Measurements from ENCODE around the gene EPHX1.
"Not testable (repeated sequence)": the region's sequence is repeated elsewhere in the genome, so short reads cannot be mapped to it uniquely, and the experiment has no call there.

The EPHX1 gene

DNA sequence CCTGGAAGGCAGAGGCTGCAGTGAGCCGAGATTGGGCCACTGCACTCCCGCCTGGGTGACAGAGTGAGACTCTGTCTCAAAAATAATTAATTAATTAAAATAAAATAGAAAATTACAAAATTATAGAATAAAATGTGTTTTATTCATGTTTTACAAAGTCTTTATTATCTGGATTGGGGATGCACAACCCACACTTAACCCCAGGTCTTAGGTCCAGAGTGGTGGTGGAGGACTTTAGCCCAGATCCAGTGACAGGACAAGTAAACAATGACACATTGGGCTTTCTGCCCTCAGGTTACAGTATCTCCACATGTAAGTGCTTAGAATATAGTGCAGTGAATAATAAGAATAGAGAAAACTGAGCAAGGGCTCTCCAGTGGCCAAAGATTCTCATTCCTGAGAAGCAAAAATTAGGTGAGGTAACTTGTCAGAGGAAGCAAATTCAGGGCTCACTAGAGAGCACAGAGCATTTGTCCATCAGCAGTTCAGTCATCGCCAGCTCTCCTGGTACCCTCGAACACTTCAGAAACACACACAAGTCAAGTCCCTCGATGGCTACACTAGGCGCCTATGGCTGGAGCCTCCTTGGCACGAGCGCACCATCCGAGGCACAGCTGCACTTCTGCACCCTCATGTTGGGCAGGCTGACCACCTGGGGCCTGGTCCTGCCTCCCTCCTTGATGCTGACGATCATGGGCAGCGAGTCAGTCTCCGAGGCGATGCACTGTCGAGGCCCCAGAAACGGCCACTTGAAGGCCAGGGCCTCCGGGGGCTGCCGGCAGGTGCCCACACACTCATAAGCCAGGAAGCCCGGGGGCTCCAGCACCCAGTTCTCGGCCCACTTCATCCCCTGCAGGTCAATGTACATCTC lies 76.5 kb downstream of the EPHX1 start:
- TF ChIP-seq, protein P1, sequence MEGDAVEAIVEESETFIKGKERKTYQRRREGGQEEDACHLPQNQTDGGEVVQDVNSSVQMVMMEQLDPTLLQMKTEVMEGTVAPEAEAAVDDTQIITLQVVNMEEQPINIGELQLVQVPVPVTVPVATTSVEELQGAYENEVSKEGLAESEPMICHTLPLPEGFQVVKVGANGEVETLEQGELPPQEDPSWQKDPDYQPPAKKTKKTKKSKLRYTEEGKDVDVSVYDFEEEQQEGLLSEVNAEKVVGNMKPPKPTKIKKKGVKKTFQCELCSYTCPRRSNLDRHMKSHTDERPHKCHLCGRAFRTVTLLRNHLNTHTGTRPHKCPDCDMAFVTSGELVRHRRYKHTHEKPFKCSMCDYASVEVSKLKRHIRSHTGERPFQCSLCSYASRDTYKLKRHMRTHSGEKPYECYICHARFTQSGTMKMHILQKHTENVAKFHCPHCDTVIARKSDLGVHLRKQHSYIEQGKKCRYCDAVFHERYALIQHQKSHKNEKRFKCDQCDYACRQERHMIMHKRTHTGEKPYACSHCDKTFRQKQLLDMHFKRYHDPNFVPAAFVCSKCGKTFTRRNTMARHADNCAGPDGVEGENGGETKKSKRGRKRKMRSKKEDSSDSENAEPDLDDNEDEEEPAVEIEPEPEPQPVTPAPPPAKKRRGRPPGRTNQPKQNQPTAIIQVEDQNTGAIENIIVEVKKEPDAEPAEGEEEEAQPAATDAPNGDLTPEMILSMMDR (IDR thresholded peaks at IDR 0.05), result no peak
- no peak for TF ChIP-seq ZFX (IDR thresholded peaks at IDR 0.05; ENCODE audit: borderline replicate concordance)
- no peak overlapping the region for H3K27ac ChIP-seq

DNA sequence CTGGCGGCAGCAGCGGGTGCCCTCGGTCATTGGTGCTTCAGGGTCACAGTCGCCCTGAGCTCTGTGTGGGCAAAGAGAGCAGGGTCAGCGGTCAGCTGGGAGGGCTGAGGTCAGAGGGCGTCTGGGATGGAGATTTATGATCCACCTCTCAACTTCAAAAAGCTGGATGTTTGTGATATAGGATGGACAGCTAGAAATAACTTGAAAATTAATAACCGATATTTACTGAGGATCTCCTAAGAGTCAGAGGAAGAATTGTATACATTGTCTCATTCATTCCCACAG lies 77.0 kb downstream of the EPHX1 start:
- TF ChIP-seq, protein P1 (IDR thresholded peaks at IDR 0.05), result no peak
- TF ChIP-seq ZFX (IDR thresholded peaks at IDR 0.05; ENCODE audit: borderline replicate concordance), result no peak

DNA sequence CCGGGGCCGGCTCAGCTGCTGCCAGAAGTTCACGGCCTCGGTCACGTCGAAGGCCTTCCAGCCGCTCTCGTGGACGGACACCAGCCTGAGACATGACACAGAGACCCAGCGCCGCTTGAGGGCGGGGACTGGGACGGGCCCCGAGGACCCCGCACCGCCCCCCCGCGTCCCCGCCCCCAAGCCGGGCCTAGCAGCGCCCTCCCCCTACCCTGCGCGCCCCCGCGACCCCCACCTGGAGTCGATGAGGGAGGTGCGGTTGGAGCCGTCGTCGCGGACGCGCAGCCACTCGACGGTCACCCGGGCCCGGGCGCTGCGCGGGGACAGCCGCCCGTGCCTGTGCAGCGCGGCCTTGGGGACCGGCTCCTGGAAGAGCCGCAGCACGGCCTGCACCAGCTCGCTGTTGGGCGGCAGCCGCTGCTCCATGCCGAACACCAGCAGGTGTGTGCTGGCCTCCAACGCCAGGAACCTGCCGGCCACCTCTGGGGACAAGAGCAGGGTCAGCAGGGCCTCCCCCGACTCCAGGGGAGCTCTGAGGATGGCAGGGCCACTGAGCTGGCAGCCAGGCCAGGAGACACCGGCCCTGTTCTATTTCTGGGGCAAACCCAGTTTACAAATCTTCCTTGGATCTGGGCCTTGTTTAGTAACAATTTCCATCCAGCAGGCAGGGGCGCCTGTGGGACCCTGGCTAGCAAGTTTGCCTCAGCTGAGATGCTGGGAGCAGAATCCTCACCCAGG lies 77.8 kb downstream of the EPHX1 start:
- H3K27ac ChIP-seq, result not testable (repeated sequence)

More for the DNA sequence above, 77.0 kb downstream of the EPHX1 start:
- H3K27ac ChIP-seq, result no peak overlapping the region

DNA sequence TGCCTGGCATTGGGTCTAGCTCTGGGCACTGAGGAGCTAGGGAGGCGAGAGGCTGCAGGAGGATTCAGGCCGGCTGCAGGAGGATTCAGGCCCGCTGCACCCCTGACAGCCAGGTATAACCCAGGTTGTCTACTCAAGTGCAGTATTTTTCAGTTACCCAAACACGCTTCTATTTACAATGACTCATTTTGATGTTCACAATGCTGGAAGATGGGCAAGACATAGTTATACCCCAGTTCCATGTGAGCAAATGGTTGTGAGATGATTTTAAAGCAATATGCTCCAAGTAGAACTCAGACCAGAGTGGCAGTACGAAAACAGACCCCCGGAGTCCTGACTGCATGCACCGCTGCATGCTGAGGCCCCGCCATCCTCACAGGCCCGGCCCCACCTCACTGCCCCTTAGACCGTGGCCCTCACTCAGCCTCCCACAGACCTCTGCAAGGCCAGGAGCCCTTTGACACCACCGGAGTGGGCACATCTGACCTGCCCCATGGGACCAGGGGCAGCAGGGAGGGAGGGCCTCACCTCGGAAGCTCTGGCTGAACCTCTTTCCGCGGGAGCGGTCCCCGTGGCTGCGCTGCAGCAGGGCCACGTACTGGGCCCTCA lies 78.5 kb downstream of the EPHX1 start:
- H3K27ac ChIP-seq, result no peak overlapping the region

DNA sequence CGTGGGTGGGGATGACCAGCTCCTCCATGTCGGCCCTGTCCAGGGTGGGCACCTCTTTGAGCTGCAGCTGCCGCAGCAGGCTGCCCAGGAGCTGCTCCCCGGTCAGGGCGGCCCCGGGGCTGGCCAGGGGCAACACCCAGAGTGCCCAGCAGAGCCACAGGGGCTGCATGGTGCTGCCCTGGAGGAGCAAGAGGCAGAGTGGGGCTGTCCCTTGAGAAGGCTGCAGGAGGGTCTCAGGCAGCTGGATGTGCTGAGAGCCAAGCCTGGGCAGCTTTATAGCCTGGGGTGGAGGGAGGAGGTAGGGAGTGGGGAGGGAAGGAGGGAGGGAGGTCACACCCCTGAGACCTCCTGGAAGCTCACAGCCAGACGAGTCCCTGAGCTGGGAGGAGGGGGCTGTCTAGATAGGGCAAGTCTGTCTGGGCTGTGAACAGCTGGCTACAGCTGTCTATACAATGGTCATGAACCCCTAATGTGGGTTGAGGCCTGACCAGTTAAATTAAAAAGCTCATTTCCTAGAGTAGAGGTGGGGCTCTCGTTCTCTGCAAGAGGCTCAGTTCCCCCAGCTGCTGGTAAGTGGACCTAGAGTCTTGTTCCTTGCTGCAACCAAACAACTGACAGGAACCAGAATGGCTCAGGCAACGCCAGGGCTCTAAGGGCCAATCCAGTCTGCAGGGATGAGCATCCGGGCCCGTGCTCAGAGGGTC lies 79.1 kb downstream of the EPHX1 start, which contains the start of gene LEFTY1:
Gene LEFTY1 (minus strand): TSS at position 249 of the 704 bp plus-strand sequence. CDS start 80 bp downstream, at position 169.
- H3K27ac ChIP-seq, result no peak within 1 kb of the TSS
- TF ChIP-seq ZFX (IDR thresholded peaks at IDR 0.05; ENCODE audit: borderline replicate concordance), result no peak
- TF ChIP-seq, protein P1 (IDR thresholded peaks at IDR 0.05), result no peak

More for the DNA sequence above, 78.5 kb downstream of the EPHX1 start:
- TF ChIP-seq ZFX (IDR thresholded peaks at IDR 0.05; ENCODE audit: borderline replicate concordance), result no peak
- TF ChIP-seq, protein P1 (IDR thresholded peaks at IDR 0.05), result no peak

DNA sequence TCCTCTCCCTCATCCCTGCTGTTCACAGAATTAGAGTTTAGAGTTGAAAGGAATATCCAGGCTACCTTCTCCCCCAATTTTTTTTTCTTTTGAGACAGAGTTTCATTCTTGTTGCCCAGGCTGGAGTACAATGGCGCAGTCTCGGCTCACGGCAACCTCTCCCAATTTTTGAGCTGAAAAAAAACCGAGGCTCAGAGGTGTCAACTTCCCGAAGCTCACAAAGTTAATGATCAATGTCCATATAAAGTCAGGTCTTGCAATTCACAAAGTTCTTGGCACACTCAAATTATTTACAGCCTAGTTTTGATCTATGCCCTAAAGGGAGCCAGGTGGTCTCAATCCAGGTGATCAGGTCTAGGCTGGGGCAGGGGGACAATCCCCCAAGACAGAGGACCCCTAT lies 79.8 kb downstream of the EPHX1 start:
- TF ChIP-seq, protein P1 (IDR thresholded peaks at IDR 0.05), result no peak
- TF ChIP-seq ZFX (IDR thresholded peaks at IDR 0.05; ENCODE audit: borderline replicate concordance), result no peak
- H3K27ac ChIP-seq, result no peak overlapping the region
